AG04450 (cell line): ENCODE data around the gene CDH18. TPM values are rescaled to one million over a fixed set of nuclear protein-coding genes. Genes with fewer than 3 reads are reported as not detected.
"Not testable (repeated sequence)": the region's sequence is repeated elsewhere in the genome, so short reads cannot be mapped to it uniquely, and the experiment has no call there.

Experiments used
- CTCF ChIA-PET: fragments of 300-600, 350-600 bp; formaldehyde crosslinking; extraction: SDS; loops from one replicate; lab custom pipeline; 2022; ENCODE audit warnings: antibody characterized with exemption, inconsistent platforms; lab: Charles Lee
- POLR2A ChIA-PET: fragments of 350-600 bp; formaldehyde crosslinking; extraction: SDS; loops from one replicate; lab custom pipeline; 2021; ENCODE audit warnings: antibody characterized with exemption, inconsistent platforms; lab: Yijun Ruan, JAX
- DNase-seq: peaks from one replicate; pipeline ENCODE4 v3.0.0-alpha.2; 2011; ENCODE audit warnings: low read depth, low spot score
- H3K27ac ChIP-seq: one replicate; pipeline ENCODE4 v1.5.1; 2012; ENCODE audit warnings: low read depth, low read length, control low read depth
- H3K27me3 ChIP-seq: one replicate; pipeline ENCODE4 v1.6.0; 2012; ENCODE audit warnings: low read length; ENCODE audit not compliant: control insufficient read depth, insufficient read depth
- H3K4me3 ChIP-seq: 2 replicates; pipeline ENCODE4 v1.5.1; 2011; ENCODE audit warnings: mild to moderate bottlenecking, low read depth, low read length, control low read depth
- H3K9me3 ChIP-seq: 2 replicates; pipeline ENCODE4 v1.5.1; 2012; ENCODE audit warnings: low read length; ENCODE audit not compliant: control insufficient read depth, insufficient read depth
- CTCF ChIP-seq: IDR thresholded peaks from 2 replicates; pipeline ENCODE4 v1.5.1; 2011; ENCODE audit warnings: low read depth, low read length, control low read depth, inconsistent platforms
- polyA plus RNA-seq: library from polyadenylated mRNA; depleted of rRNA; stranded (reverse); fragments of >200 nt; gene quantifications from 2 replicates; pipeline ENCODE4 v1.2.3, GENCODE V29; 2011

The CDH18 gene
- polyA plus RNA-seq, 1 experiment = 0.19 TPM

GRCh38 chr5:19795218-19795617, 192.8 kb downstream of the CDH18 start:
- Histone ChIP-seq H3K4me3 (no peak overlapping the region), H3K27me3 (no peaks in the 10 kb centered on the region), H3K27ac (no peak overlapping the region), H3K9me3 (no peaks in the 10 kb centered on the region)
- TF ChIP-seq CTCF = peak; percentile 63
- POLR2A ChIA-PET = no interaction called here
- CTCF ChIA-PET = interaction anchor here (0.6 to 1.2 kb wide), 5 partner anchors 23 to 437 kb away, joined by 3 to 5 read pairs (median 3); no protein-coding TSS in a partner anchor
- peak; percentile 18 for DNase-seq

GRCh38 chr5:19790829-19791466, 197.1 kb downstream of the CDH18 start:
- POLR2A ChIA-PET = no interaction called here
- TF ChIP-seq CTCF = no peak
- CTCF ChIA-PET = no interaction called here

GRCh38 chr5:19782566-19782965, 205.4 kb downstream of the CDH18 start:
- POLR2A ChIA-PET = no interaction called here
- no peak for DNase-seq
- CTCF ChIA-PET = no interaction called here
- H3K27ac ChIP-seq = no peak overlapping the region
- TF ChIP-seq CTCF = no peak
- no peak overlapping the region for H3K4me3 ChIP-seq
- no peaks in the 10 kb centered on the region for H3K9me3 ChIP-seq
- H3K27me3 ChIP-seq = no peaks in the 10 kb centered on the region

More at GRCh38 chr5:19790829-19791466, 197.1 kb downstream of the CDH18 start:
- Histone ChIP-seq H3K27ac (no peak overlapping the region), H3K4me3 (no peak overlapping the region), H3K27me3 (no peaks in the 10 kb centered on the region), H3K9me3 (no peaks in the 10 kb centered on the region)
- no peak for DNase-seq

- ChIA-PET CTCF (no interaction called here), POLR2A (no interaction called here)
- H3K9me3 ChIP-seq = no peaks in the 10 kb centered on the region
Measured at GRCh38 chr5:19777363-19777762, 210.6 kb downstream of the CDH18 start.

GRCh38 chr5:19776886-19777285, 211.1 kb downstream of the CDH18 start:
- DNase-seq, H3K4me3 ChIP-seq, H3K27me3 ChIP-seq, H3K9me3 ChIP-seq, H3K27ac ChIP-seq, POLR2A ChIA-PET, CTCF ChIA-PET: not testable (repeated sequence)

More at GRCh38 chr5:19777363-19777762, 210.6 kb downstream of the CDH18 start:
- Histone ChIP-seq H3K27ac (no peak overlapping the region), H3K27me3 (no peaks in the 10 kb centered on the region), H3K4me3 (no peak overlapping the region)
- no peak for TF ChIP-seq CTCF
- no peak for DNase-seq
